ENCODE measurements around the gene CST8.

CST8 gene

GRCh38 chr20:23526850-23527249 is 35.9 kb downstream of the CST8 start:
- DNase-seq: no peak

GRCh38 chr20:23528867-23529431 is 38.0 kb downstream of the CST8 start:
- DNase-seq: no peak

- no peak for DNase-seq
Measured at GRCh38 chr20:23530937-23531567, 40.1 kb downstream of the CST8 start.

GRCh38 chr20:23532533-23532932 is 41.6 kb downstream of the CST8 start:
- DNase-seq: no peak

GRCh38 chr20:23533161-23533560 is 42.2 kb downstream of the CST8 start:
- DNase-seq: no peak

GRCh38 chr20:23534801-23535593 is 44.1 kb downstream of the CST8 start:
- DNase-seq: no peak

- DNase-seq: no peak
Measured at GRCh38 chr20:23536328-23536974, 45.5 kb downstream of the CST8 start.

- DNase-seq: no peak
Measured at GRCh38 chr20:23537030-23537429, 46.1 kb downstream of the CST8 start.

- no peak for DNase-seq
Measured at GRCh38 chr20:23540624-23541023, 49.7 kb downstream of the CST8 start.

GRCh38 chr20:23541330-23541729 is 50.4 kb downstream of the CST8 start:
- no peak for DNase-seq

- DNase-seq: no peak
Measured at GRCh38 chr20:23541776-23542175, 50.9 kb downstream of the CST8 start.

GRCh38 chr20:23542801-23543200 is 51.9 kb downstream of the CST8 start:
- DNase-seq: no peak

- DNase-seq: no peak
Measured at GRCh38 chr20:23544133-23544532, 53.2 kb downstream of the CST8 start.

Data from central memory CD4-positive, alpha-beta T cell (primary cell).